HepG2 (cell line): ENCODE measurements around the gene SLC25A11.

Experiments
- CAMTA2 ChIP-seq: sonication (generic); formaldehyde crosslinking; IDR thresholded peaks from 2 replicates; pipeline ENCODE4 v1.4.0; 2020; ENCODE audit warnings: mild to moderate bottlenecking, missing genetic modification reagents, borderline replicate concordance
- FOXA1 ChIP-seq, 2 experiments: fragments of 450-650 bp in 1 of 2; sonication (generic) in 1 of 2; formaldehyde crosslinking in 1 of 2; IDR thresholded peaks; 2 replicates each; pipeline versions ENCODE4 v1.4.0 to v1.6.1; 2016 to 2020; ENCODE audit warnings: missing genetic modification reagents in 1 of 2
- KDM1A ChIP-seq: IDR thresholded peaks from 2 replicates; pipeline ENCODE4 v1.6.1; 2016; ENCODE audit warnings: missing compliant biosample characterization
- NFYB ChIP-seq: sonication (generic); formaldehyde crosslinking; IDR thresholded peaks from 2 replicates; pipeline ENCODE4 v1.4.0; 2020; ENCODE audit warnings: missing genetic modification reagents
- POLR2A ChIP-seq, 2 experiments: IDR thresholded peaks; 2 replicates each; pipeline ENCODE4 v1.6.1; 2011; ENCODE audit warnings: low read depth in 2 of 2, low read length in 2 of 2, mild to moderate bottlenecking in 1 of 2, moderate library complexity in 1 of 2; ENCODE audit not compliant: insufficient read depth in 1 of 2
- ZFX ChIP-seq: sonication (generic); formaldehyde crosslinking; IDR thresholded peaks from 2 replicates; pipeline ENCODE4 v1.4.0; 2020; ENCODE audit warnings: mild to moderate bottlenecking, low read depth, missing genetic modification reagents, moderate library complexity

GRCh38 chr17:4896332-4897197 is 43.3 kb downstream of the SLC25A11 start:
- TF ChIP-seq POLR2A (IDR thresholded peaks at IDR 0.05; ENCODE audit: insufficient read depth in 1 of 2, low read depth in 2 of 2, low read length in 2 of 2) (no peak), FOXA1 (IDR thresholded peaks at IDR 0.05) (no peak), FOXA1 (CRISPR knock-in tag; IDR thresholded peaks at IDR 0.05) (no peak), CAMTA2 (CRISPR knock-in tag) (no peak), ZFX (CRISPR knock-in tag) (no peak), NFYB (CRISPR knock-in tag) (no peak), KDM1A (CRISPR knock-in tag) (no peak)
